ENCODE data around the gene DCAKD.
A peak's percentile ranks its signal among the peaks of the same experiment; 100 is the strongest.

DNA sequence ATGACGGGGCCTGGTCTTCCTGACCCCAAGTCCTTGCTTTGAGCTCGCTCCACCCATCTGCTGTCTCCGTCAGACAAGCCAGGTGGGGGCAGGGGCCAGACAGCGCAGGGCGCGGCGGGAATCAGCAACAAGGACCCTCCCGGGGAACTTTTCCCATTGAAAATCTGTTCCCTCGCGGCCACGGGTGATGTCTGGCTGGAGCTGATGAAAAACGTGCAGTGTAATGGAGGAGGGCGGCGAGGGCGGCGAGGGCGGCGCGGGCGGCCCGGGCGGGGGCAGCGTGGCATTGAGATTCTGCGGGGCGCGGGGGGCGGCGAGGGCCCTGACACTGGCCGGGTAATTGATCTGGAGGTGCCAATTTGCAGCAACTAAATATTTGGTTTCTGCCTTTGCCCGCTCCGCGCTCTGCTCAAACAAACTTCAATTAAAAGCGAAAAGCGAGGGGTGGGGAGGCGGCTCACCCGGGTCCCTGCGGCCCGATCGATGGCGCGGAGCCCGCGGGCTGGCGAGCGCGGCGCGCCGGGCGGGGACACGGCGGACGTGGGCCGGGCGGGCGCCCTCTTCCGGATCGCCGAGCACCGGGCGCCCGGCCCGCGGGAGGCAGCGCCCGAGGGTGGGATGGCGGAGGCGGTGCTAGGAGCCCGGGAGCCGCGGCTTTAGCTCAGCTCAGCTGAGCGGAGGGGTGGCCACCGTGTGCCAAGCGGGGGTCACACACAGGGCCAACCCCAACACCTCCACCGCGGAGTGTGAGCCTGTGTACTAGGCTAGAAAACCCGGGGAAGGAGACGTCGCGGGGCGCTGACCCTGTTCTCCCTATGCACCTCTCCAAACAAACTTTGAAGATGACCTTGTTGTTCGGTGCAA lies 32.4 kb downstream of the DCAKD start:
- TF ChIP-seq, protein P1, sequence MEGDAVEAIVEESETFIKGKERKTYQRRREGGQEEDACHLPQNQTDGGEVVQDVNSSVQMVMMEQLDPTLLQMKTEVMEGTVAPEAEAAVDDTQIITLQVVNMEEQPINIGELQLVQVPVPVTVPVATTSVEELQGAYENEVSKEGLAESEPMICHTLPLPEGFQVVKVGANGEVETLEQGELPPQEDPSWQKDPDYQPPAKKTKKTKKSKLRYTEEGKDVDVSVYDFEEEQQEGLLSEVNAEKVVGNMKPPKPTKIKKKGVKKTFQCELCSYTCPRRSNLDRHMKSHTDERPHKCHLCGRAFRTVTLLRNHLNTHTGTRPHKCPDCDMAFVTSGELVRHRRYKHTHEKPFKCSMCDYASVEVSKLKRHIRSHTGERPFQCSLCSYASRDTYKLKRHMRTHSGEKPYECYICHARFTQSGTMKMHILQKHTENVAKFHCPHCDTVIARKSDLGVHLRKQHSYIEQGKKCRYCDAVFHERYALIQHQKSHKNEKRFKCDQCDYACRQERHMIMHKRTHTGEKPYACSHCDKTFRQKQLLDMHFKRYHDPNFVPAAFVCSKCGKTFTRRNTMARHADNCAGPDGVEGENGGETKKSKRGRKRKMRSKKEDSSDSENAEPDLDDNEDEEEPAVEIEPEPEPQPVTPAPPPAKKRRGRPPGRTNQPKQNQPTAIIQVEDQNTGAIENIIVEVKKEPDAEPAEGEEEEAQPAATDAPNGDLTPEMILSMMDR (IDR thresholded peaks at IDR 0.05) = peak; percentile 91
- no peak for TF ChIP-seq ZFX (IDR thresholded peaks at IDR 0.05; ENCODE audit: borderline replicate concordance)

All from 22Rv1 (cell line).